Testis (tissue), 2 donors: Measurements from ENCODE around the gene SPATS2L.

Source experiments
- POLR2A ChIP-seq: fragments of 450-650 bp; IDR thresholded peaks from one replicate; pipeline ENCODE4 v1.6.1; 2017; ENCODE audit warnings: antibody characterized with exemption, mild to moderate bottlenecking, moderate library complexity
- TF ChIP-seq, protein P1 (sequence below), 3 experiments: fragments of 450-650 bp in 2 of 3; fragments of 200-600 bp in 1 of 3; sonication (generic) in 1 of 3; IDR thresholded peaks; one replicate each; pipeline ENCODE4 v1.5.1; 2016 to 2019; ENCODE audit warnings: antibody characterized with exemption in 3 of 3, mild to moderate bottlenecking in 2 of 3, moderate library complexity in 1 of 3

- TF ChIP-seq POLR2A = no peak
- TF ChIP-seq, protein P1, sequence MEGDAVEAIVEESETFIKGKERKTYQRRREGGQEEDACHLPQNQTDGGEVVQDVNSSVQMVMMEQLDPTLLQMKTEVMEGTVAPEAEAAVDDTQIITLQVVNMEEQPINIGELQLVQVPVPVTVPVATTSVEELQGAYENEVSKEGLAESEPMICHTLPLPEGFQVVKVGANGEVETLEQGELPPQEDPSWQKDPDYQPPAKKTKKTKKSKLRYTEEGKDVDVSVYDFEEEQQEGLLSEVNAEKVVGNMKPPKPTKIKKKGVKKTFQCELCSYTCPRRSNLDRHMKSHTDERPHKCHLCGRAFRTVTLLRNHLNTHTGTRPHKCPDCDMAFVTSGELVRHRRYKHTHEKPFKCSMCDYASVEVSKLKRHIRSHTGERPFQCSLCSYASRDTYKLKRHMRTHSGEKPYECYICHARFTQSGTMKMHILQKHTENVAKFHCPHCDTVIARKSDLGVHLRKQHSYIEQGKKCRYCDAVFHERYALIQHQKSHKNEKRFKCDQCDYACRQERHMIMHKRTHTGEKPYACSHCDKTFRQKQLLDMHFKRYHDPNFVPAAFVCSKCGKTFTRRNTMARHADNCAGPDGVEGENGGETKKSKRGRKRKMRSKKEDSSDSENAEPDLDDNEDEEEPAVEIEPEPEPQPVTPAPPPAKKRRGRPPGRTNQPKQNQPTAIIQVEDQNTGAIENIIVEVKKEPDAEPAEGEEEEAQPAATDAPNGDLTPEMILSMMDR (IDR thresholded peaks at IDR 0.05) = no peak
Measured at GRCh38 chr2:200459101-200459500, 152.6 kb downstream of the SPATS2L start.
